MM.1S (cell line): Measurements from ENCODE around the gene OLFML2A.

Source experiments
- DNase-seq: peaks from one replicate; pipeline ENCODE4 v3.0.0-alpha.2; 2015
- H2AFZ ChIP-seq: fragments of 300-600 bp; sonication (generic); 2 replicates; pipeline ENCODE4 v1.6.0; 2016; ENCODE audit warnings: antibody characterized with exemption, low read length
- H3F3A ChIP-seq: fragments of 300-600 bp; sonication (generic); 2 replicates; pipeline ENCODE4 v1.6.1; 2016; ENCODE audit warnings: mild to moderate bottlenecking, antibody characterized with exemption, low read length, moderate library complexity, mixed read lengths; ENCODE audit not compliant: insufficient read depth
- H3K27ac ChIP-seq: fragments of 300-600 bp; sonication (generic); 2 replicates; pipeline ENCODE4 v1.5.1; 2016; ENCODE audit warnings: mild to moderate bottlenecking, low read length
- H3K27me3 ChIP-seq: fragments of 300-600 bp; sonication (generic); replicated peaks from 2 replicates; pipeline ENCODE4 v1.6.0; 2016; ENCODE audit warnings: low read length; ENCODE audit not compliant: insufficient read depth
- H3K36me3 ChIP-seq: fragments of 300-600 bp; sonication (generic); replicated peaks from 2 replicates; pipeline ENCODE4 v1.6.1; 2016; ENCODE audit warnings: mild to moderate bottlenecking, low read length, mixed read lengths; ENCODE audit not compliant: insufficient read depth
- H3K4me1 ChIP-seq: fragments of 300-600 bp; sonication (generic); 2 replicates; pipeline ENCODE4 v1.6.1; 2016; ENCODE audit warnings: low read length, mixed read lengths
- H3K4me2 ChIP-seq: fragments of 300-600 bp; sonication (generic); 2 replicates; pipeline ENCODE4 v1.6.0; 2016; ENCODE audit warnings: low read depth, low read length
- H3K4me3 ChIP-seq: fragments of 300-600 bp; sonication (generic); 2 replicates; pipeline ENCODE4 v1.5.1; 2016; ENCODE audit warnings: low read length, mixed read lengths
- H3K79me2 ChIP-seq: fragments of 300-600 bp; sonication (generic); 2 replicates; pipeline ENCODE4 v1.6.1; 2016; ENCODE audit warnings: mixed run types, low read length, mixed read lengths
- H3K9ac ChIP-seq: fragments of 300-600 bp; sonication (generic); 2 replicates; pipeline ENCODE4 v1.6.1; 2016; ENCODE audit warnings: low read length, mixed read lengths
- H3K9me2 ChIP-seq: fragments of 300-600 bp; sonication (generic); replicated peaks from 2 replicates; pipeline ENCODE4 v1.6.1; 2016; ENCODE audit warnings: mild to moderate bottlenecking, low read length, mixed read lengths; ENCODE audit not compliant: insufficient read depth
- H3K9me3 ChIP-seq: fragments of 300-600 bp; sonication (generic); replicated peaks from 2 replicates; pipeline ENCODE4 v1.6.1; 2016; ENCODE audit warnings: mild to moderate bottlenecking, low read length, mixed read lengths; ENCODE audit not compliant: insufficient read depth
- H4K20me1 ChIP-seq: fragments of 300-600 bp; sonication (generic); 2 replicates; pipeline ENCODE4 v1.6.1; 2016; ENCODE audit warnings: mild to moderate bottlenecking, low read length, moderate library complexity, mixed read lengths; ENCODE audit not compliant: insufficient read depth
- EZH2 ChIP-seq: fragments of 300-600 bp; sonication (generic); optimal IDR thresholded peaks from 2 replicates; pipeline ENCODE3; 2017; ENCODE audit warnings: low read depth, mild to moderate bottlenecking, antibody characterized with exemption, low read length, mixed read lengths
- EZH2phosphoT487 ChIP-seq: fragments of 300-600 bp; sonication (generic); IDR thresholded peaks from 2 replicates; pipeline ENCODE4 v1.6.1; 2018; ENCODE audit warnings: antibody characterized with exemption, low read length
- TF ChIP-seq, protein P1 (sequence below): fragments of 300-600 bp; sonication (generic); IDR thresholded peaks from 2 replicates; pipeline ENCODE4 v1.5.1; 2016; ENCODE audit warnings: antibody characterized with exemption, low read length, mixed read lengths

Gene OLFML2A

DNA sequence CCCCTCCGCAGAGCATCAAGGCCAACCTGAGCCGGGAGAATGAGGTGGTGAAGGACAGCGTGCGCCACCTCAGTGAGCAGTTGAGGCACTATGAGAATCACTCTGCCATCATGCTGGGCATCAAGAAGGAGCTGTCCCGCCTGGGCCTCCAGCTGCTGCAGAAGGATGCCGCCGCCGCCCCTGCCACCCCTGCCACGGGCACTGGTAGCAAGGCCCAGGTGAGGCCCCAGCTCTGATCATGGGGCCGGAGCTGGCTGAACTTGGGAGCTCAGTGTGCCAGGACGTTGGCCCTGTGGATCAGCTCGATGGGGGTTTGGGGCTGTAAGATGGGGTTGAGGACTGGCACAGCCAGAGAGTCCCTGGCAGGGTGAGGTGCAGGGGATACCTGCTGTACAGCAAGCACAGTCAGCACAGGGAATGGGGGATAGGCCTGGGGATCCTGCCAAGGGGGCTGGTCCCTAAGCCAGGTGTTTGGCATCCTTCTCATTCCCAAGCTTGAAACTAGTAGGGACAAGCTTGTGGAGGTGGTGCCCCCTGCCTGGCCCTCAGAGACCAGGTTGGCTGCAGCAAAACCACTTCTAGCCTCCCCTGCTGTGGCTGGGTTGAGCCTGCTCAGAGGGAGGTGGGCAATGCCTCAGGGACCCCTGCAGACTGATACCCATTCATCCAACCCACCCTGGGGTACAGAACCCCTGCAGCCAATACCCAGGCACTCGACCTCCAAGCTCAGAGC is 22.5 kb downstream of the OLFML2A start:
- H3K9me3 ChIP-seq, result no peaks in the 10 kb centered on the region
- H4K20me1 ChIP-seq, result no peaks in the 10 kb centered on the region
- H3K4me2 ChIP-seq, result no peak overlapping the region
- no peak overlapping the region for H3K4me3 ChIP-seq
- TF ChIP-seq, protein P1, sequence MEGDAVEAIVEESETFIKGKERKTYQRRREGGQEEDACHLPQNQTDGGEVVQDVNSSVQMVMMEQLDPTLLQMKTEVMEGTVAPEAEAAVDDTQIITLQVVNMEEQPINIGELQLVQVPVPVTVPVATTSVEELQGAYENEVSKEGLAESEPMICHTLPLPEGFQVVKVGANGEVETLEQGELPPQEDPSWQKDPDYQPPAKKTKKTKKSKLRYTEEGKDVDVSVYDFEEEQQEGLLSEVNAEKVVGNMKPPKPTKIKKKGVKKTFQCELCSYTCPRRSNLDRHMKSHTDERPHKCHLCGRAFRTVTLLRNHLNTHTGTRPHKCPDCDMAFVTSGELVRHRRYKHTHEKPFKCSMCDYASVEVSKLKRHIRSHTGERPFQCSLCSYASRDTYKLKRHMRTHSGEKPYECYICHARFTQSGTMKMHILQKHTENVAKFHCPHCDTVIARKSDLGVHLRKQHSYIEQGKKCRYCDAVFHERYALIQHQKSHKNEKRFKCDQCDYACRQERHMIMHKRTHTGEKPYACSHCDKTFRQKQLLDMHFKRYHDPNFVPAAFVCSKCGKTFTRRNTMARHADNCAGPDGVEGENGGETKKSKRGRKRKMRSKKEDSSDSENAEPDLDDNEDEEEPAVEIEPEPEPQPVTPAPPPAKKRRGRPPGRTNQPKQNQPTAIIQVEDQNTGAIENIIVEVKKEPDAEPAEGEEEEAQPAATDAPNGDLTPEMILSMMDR, result no peak
- TF ChIP-seq EZH2phosphoT487 (no peak), EZH2 (no peak)
- H2AFZ ChIP-seq, result no peak overlapping the region
- H3F3A ChIP-seq, result no peaks in the 10 kb centered on the region
- no peaks in the 10 kb centered on the region for H3K4me1 ChIP-seq
- no peak for DNase-seq
- H3K27ac ChIP-seq, result no peak overlapping the region
- no peaks in the 10 kb centered on the region for H3K27me3 ChIP-seq
- no peaks in the 10 kb centered on the region for H3K79me2 ChIP-seq
- H3K9me2 ChIP-seq, result no peaks in the 10 kb centered on the region
- H3K9ac ChIP-seq, result no peak overlapping the region
- H3K36me3 ChIP-seq, result no peaks in the 10 kb centered on the region

- TF ChIP-seq EZH2 (no peak), EZH2phosphoT487 (no peak)
- TF ChIP-seq, protein P1, result no peak
- H3K36me3 ChIP-seq, result no peaks in the 10 kb centered on the region
- no peak overlapping the region for H3K9ac ChIP-seq
- H2AFZ ChIP-seq, result no peak overlapping the region
- DNase-seq, result no peak
- H3K4me1 ChIP-seq, result no peaks in the 10 kb centered on the region
- H3K9me3 ChIP-seq, result no peaks in the 10 kb centered on the region
- no peak overlapping the region for H3K4me2 ChIP-seq
- no peaks in the 10 kb centered on the region for H3K9me2 ChIP-seq
- H4K20me1 ChIP-seq, result no peaks in the 10 kb centered on the region
- H3K27ac ChIP-seq, result no peak overlapping the region
- no peaks in the 10 kb centered on the region for H3K79me2 ChIP-seq
- H3F3A ChIP-seq, result no peaks in the 10 kb centered on the region
- no peak overlapping the region for H3K4me3 ChIP-seq
- no peaks in the 10 kb centered on the region for H3K27me3 ChIP-seq
These were observed 23.6 kb downstream of the OLFML2A start for GRCh38 chr9:124800306-124801259.

GRCh38 chr9:124801356-124801755 is 24.4 kb downstream of the OLFML2A start:
- Histone ChIP-seq H3K36me3 (no peaks in the 10 kb centered on the region), H2AFZ (no peak overlapping the region), H3K9ac (no peak overlapping the region), H4K20me1 (no peaks in the 10 kb centered on the region), H3K4me3 (no peak overlapping the region), H3K27ac (no peak overlapping the region), H3K9me2 (no peaks in the 10 kb centered on the region), H3F3A (no peaks in the 10 kb centered on the region), H3K27me3 (no peaks in the 10 kb centered on the region), H3K79me2 (no peaks in the 10 kb centered on the region), H3K4me1 (no peaks in the 10 kb centered on the region), H3K9me3 (no peaks in the 10 kb centered on the region), H3K4me2 (no peak overlapping the region)
- TF ChIP-seq EZH2phosphoT487 (no peak), EZH2 (no peak)
- TF ChIP-seq, protein P1, result no peak
- DNase-seq, result no peak
